Fibroblast of lung (primary cell): Measurements from ENCODE around the gene COPA.

Experiments
- EZH2 ChIP-seq: IDR thresholded peaks from 2 replicates; pipeline ENCODE4 v1.5.1; 2012; ENCODE audit warnings: low read length, control low read depth, mild to moderate bottlenecking; ENCODE audit errors: missing control alignments
- TF ChIP-seq, protein P1 (sequence below), 2 donors: IDR thresholded peaks in 1 of 2; conservative IDR thresholded peaks in 1 of 2; 1 replicate in 1 of 2; 2 replicates in 1 of 2; pipeline ENCODE4 v1.5.1; 2011 to 2012; ENCODE audit warnings: low read length in 2 of 2, control low read depth in 1 of 2, inconsistent platforms in 1 of 2, low read depth in 1 of 2, mild to moderate bottlenecking in 1 of 2

DNA sequence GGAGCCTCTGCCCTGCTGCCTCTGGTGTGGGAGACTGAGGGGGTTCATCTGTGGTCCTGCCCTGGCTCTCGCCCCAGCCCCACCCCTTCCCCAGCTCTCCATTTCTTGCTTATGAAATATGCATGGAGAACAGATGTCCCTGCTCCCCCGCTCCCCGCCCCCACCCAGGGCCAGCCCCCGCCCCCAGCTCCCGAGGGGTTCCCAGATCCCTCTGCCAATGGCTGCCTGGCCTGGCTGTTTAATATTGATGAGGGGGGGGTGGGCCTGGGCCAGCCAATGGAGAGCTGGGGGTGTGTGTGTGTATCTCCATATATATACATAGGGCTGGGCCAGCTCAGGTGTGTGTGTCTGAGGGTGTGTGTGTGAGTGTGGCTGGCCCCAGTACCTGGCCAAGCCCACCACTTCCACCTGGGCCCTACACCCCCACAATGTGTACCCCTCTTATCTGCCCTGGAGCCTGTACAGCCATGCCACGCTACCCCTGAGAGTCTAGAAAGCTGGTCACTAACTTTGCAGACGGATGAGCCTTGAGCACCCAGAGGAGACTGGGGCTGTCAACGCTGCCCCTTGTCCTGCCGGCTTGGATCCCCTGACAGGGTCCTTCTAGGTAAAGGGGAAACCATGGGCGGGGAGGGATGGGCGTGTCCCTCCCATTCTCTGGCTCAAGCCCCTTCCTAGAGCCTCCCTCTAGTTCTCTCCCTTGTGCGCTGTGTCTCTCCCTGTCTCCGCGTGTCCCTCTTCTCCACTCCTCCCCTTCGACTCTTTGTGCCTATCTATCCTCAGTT lies 23.9 kb upstream of the COPA start, which contains the start of gene NHLH1:
- TF ChIP-seq, protein P1, sequence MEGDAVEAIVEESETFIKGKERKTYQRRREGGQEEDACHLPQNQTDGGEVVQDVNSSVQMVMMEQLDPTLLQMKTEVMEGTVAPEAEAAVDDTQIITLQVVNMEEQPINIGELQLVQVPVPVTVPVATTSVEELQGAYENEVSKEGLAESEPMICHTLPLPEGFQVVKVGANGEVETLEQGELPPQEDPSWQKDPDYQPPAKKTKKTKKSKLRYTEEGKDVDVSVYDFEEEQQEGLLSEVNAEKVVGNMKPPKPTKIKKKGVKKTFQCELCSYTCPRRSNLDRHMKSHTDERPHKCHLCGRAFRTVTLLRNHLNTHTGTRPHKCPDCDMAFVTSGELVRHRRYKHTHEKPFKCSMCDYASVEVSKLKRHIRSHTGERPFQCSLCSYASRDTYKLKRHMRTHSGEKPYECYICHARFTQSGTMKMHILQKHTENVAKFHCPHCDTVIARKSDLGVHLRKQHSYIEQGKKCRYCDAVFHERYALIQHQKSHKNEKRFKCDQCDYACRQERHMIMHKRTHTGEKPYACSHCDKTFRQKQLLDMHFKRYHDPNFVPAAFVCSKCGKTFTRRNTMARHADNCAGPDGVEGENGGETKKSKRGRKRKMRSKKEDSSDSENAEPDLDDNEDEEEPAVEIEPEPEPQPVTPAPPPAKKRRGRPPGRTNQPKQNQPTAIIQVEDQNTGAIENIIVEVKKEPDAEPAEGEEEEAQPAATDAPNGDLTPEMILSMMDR (conservative IDR thresholded peaks at IDR 0.05 in 1 of 2, IDR thresholded peaks at IDR 0.05 in 1 of 2; ENCODE audit: low read depth in 1 of 2, low read length in 2 of 2) = no peak
- no peak for TF ChIP-seq EZH2
